ENCODE results near the gene ADAM22.

GRCh38 chr7:88090240-88090639 lies 156.2 kb downstream of the ADAM22 start:
- TF ChIP-seq CTCF (conservative IDR thresholded peaks at IDR 0.05 in 1 of 2, IDR thresholded peaks at IDR 0.05 in 1 of 2; ENCODE audit: low read depth in 1 of 2, low read length in 2 of 2): no peak
- no peak for TF ChIP-seq EZH2 (IDR thresholded peaks at IDR 0.05; ENCODE audit: low read length, missing control alignments)
